Keratinocyte (primary cell): ENCODE measurements around the gene HOXB6. TPM values are rescaled to one million over a fixed set of nuclear protein-coding genes. Genes with fewer than 3 reads are reported as not detected.

Source experiments
- DNase-seq: peaks from one replicate; pipeline ENCODE4 v3.0.0-alpha.2; 2011; ENCODE audit warnings: low read depth, missing footprints, low spot score
- FAIRE-seq: peaks from 2 replicates; lab custom pipeline; 2011; peaks lifted over from hg19 to GRCh38; lab: Jason Lieb, UNC
- H2AFZ ChIP-seq: 2 replicates; pipeline ENCODE4 v1.6.0; 2012; ENCODE audit warnings: low read length, control low read depth, inconsistent platforms; ENCODE audit not compliant: control insufficient read depth
- H3K27ac ChIP-seq: 2 replicates; pipeline ENCODE4 v1.5.1; 2011; ENCODE audit warnings: low read length; ENCODE audit not compliant: control insufficient read depth, insufficient read depth
- H3K27me3 ChIP-seq: 3 replicates; pipeline ENCODE4 v1.6.0; 2011; ENCODE audit warnings: low read length; ENCODE audit not compliant: control insufficient read depth, insufficient read depth; ENCODE audit errors: extremely low read depth
- H3K36me3 ChIP-seq, 2 experiments: 2 replicates in 1 of 2; 3 replicates in 1 of 2; pipeline ENCODE4 v1.5.1; 2011; ENCODE audit warnings: low read length in 2 of 2, mild to moderate bottlenecking in 1 of 2; ENCODE audit not compliant: control insufficient read depth in 2 of 2, insufficient read depth in 2 of 2; ENCODE audit errors: extremely low read depth in 1 of 2
- H3K4me1 ChIP-seq: 3 replicates; pipeline ENCODE4 v1.5.1; 2011; ENCODE audit warnings: low read length; ENCODE audit not compliant: control insufficient read depth, insufficient read depth; ENCODE audit errors: extremely low read depth
- H3K4me2 ChIP-seq: 3 replicates; pipeline ENCODE4 v1.6.0; 2011; ENCODE audit warnings: low read depth, low read length; ENCODE audit not compliant: control insufficient read depth, insufficient read depth; ENCODE audit errors: extremely low read depth
- H3K4me3 ChIP-seq, 3 experiments: fragments of 200-600 bp in 1 of 3; sonication (generic) in 1 of 3; 2 replicates in 2 of 3; 3 replicates in 1 of 3; pipeline ENCODE4 v1.5.1; 2011 to 2016; ENCODE audit warnings: low read length in 3 of 3, mild to moderate bottlenecking in 3 of 3, control low read depth in 2 of 3, inconsistent platforms in 1 of 3, low read depth in 1 of 3, mixed read lengths in 1 of 3, mixed run types in 1 of 3, moderate library complexity in 1 of 3; ENCODE audit not compliant: control insufficient read depth in 2 of 3, insufficient read depth in 2 of 3; ENCODE audit errors: extremely low read depth in 1 of 3
- H3K79me2 ChIP-seq: 2 replicates; pipeline ENCODE4 v1.6.0; 2012; ENCODE audit warnings: low read length; ENCODE audit not compliant: control insufficient read depth, insufficient read depth
- H3K9ac ChIP-seq: 3 replicates; pipeline ENCODE4 v1.6.0; 2011; ENCODE audit warnings: low read length; ENCODE audit not compliant: control insufficient read depth, insufficient read depth; ENCODE audit errors: extremely low read depth
- H3K9me1 ChIP-seq: 3 replicates; pipeline ENCODE4 v1.6.0; 2011; ENCODE audit warnings: low read length; ENCODE audit not compliant: control insufficient read depth, insufficient read depth; ENCODE audit errors: extremely low read depth
- H3K9me3 ChIP-seq: 2 replicates; pipeline ENCODE4 v1.5.1; 2012; ENCODE audit warnings: low read depth, low read length; ENCODE audit not compliant: control insufficient read depth
- H4K20me1 ChIP-seq: 3 replicates; pipeline ENCODE4 v1.6.0; 2011; ENCODE audit warnings: low read length; ENCODE audit not compliant: control insufficient read depth, insufficient read depth; ENCODE audit errors: extremely low read depth
- EZH2 ChIP-seq: IDR thresholded peaks from one replicate; pipeline ENCODE4 v1.6.1; 2012; ENCODE audit warnings: inconsistent platforms, mild to moderate bottlenecking, low read length, moderate library complexity
- dilution Hi-C: fragments of 300-500 bp; cut with MboI; formaldehyde crosslinking; loops from one replicate; pipeline ENCODE4 v1.7.0; 2020; ENCODE audit warnings: low sequenced_read_pairs; ENCODE audit not compliant: extremely low pct_ligation_motif_present
- polyA plus RNA-seq, 5 experiments: library from polyadenylated mRNA; depleted of rRNA in 3 of 5; stranded (reverse) in 3 of 5; stranded (forward) in 1 of 5; unstranded in 1 of 5; fragments of >200 nt; gene quantifications; 1 replicate in 1 of 5; 2 replicates in 3 of 5; 3 replicates in 1 of 5; pipeline versions ENCODE4 v1.2.1 to v1.2.3, GENCODE V29; 2011 to 2012; ENCODE audit warnings: missing spikeins in 2 of 5, low read depth in 1 of 5, low replicate concordance in 1 of 5
- TF ChIP-seq, protein P1 (sequence below), 3 experiments: IDR thresholded peaks in 1 of 3; conservative IDR thresholded peaks in 1 of 3; optimal IDR thresholded peaks in 1 of 3; 2 replicates in 2 of 3; 3 replicates in 1 of 3; pipeline versions ENCODE3 to v1.5.1; 2011; ENCODE audit warnings: low read length in 3 of 3, mild to moderate bottlenecking in 3 of 3, moderate library complexity in 2 of 3, control low read depth in 1 of 3, inconsistent platforms in 1 of 3; ENCODE audit not compliant: insufficient read depth in 2 of 3; ENCODE audit errors: extremely low read depth in 1 of 3

Gene HOXB6
- polyA plus RNA-seq, 1 donor (not counting 4 experiments of a cell fraction or from before 2014, with no cell fraction given), result 0.62 TPM

DNA sequence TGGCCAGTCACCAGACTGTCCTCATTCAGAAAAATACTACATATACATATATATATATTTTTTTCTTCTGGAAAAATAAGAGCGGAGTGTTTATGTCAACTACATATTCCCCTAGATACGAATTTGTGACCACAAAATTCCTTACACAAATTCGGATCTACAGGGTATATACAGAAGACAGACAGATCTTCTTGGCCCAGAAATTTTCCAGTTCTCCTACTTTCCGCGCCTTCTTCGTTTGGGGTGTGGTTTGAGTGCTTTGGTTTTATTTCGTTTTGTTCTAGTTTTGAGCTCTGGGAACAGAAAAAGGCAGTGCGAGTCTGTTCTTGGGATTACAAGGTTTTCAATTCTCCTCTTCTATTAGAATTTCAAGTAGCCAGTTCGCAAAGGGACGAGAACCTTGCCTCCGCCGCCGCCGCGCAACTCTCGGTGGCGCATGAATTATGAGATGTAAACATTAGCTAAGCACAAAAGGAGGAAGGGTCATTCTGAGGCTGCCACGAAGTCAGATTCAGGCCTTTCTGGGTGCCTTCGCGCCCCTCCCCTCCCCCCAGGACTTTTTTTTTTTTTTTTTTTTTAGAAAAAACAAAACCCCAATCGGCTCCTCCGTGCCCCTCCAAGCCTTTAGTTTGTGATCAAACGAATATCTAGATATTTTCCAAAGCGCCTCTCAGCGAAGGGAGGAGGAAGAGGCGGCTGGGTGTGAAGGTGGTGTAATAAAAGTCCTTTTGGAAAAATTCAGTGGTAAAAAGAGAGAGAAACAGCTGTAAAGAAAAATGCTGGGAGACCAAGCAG lies 24.8 kb downstream of the HOXB6 start:
- dilution Hi-C loops, result no loop called here
- Histone ChIP-seq H3K9me3 (no peaks in the 10 kb centered on the region), H4K20me1 (no peaks in the 10 kb centered on the region), H3K27me3 (peaks cover 71% of the 10 kb centered on the region), H3K79me2 (no peaks in the 10 kb centered on the region), H3K36me3 (peaks cover 0 to 2% of the 10 kb centered on the region in 2 experiments), H3K9ac (no peak overlapping the region), H3K9me1 (no peaks in the 10 kb centered on the region), H3K27ac (no peak overlapping the region), H2AFZ (no peak overlapping the region), H3K4me1 (peaks cover 16% of the 10 kb centered on the region), H3K4me3 (no peak overlapping the region), H3K4me2 (no peak overlapping the region)
- DNase-seq (no peak), FAIRE-seq (no peak)
- TF ChIP-seq, protein P1, sequence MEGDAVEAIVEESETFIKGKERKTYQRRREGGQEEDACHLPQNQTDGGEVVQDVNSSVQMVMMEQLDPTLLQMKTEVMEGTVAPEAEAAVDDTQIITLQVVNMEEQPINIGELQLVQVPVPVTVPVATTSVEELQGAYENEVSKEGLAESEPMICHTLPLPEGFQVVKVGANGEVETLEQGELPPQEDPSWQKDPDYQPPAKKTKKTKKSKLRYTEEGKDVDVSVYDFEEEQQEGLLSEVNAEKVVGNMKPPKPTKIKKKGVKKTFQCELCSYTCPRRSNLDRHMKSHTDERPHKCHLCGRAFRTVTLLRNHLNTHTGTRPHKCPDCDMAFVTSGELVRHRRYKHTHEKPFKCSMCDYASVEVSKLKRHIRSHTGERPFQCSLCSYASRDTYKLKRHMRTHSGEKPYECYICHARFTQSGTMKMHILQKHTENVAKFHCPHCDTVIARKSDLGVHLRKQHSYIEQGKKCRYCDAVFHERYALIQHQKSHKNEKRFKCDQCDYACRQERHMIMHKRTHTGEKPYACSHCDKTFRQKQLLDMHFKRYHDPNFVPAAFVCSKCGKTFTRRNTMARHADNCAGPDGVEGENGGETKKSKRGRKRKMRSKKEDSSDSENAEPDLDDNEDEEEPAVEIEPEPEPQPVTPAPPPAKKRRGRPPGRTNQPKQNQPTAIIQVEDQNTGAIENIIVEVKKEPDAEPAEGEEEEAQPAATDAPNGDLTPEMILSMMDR (optimal IDR thresholded peaks at IDR 0.05 in 1 of 3, IDR thresholded peaks at IDR 0.05 in 1 of 3, conservative IDR thresholded peaks at IDR 0.05 in 1 of 3; ENCODE audit: extremely low read depth in 1 of 3, insufficient read depth in 2 of 3, low read length in 3 of 3), result no peak
- TF ChIP-seq EZH2, result no peak

DNA sequence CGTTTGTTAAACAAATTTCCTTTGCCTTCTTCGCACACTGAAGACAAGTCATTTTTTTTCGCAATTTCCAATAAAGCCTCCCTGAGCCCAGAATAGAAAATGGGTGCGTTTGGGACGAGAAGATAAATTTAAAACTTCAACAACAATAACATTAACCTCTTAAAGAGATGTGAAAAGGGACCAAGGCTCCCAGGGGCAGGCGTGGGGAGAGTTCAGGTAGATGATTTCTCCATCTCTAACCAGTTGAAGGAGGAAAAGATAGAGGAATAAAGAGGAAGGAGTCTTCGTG lies 25.4 kb downstream of the HOXB6 start:
- Histone ChIP-seq H3K9me3 (no peaks in the 10 kb centered on the region), H4K20me1 (no peaks in the 10 kb centered on the region), H3K9ac (no peak overlapping the region), H3K9me1 (no peaks in the 10 kb centered on the region), H3K36me3 (peaks cover 0 to 2% of the 10 kb centered on the region in 2 experiments), H3K4me1 (peaks cover 14% of the 10 kb centered on the region), H3K27ac (no peak overlapping the region), H2AFZ (no peak overlapping the region), H3K79me2 (no peaks in the 10 kb centered on the region), H3K4me3 (no peak overlapping the region), H3K4me2 (peak overlapping the region; percentile 71), H3K27me3 (peaks cover 76% of the 10 kb centered on the region)
- dilution Hi-C loops, result no loop called here
- TF ChIP-seq, protein P1 (optimal IDR thresholded peaks at IDR 0.05 in 1 of 3, IDR thresholded peaks at IDR 0.05 in 1 of 3, conservative IDR thresholded peaks at IDR 0.05 in 1 of 3; ENCODE audit: extremely low read depth in 1 of 3, insufficient read depth in 2 of 3, low read length in 3 of 3), result no peak
- TF ChIP-seq EZH2, result no peak
- no peak for FAIRE-seq
- DNase-seq, result no peak
